Measurements from ENCODE around the gene DLG2. TPM values are rescaled to one million over a fixed set of nuclear protein-coding genes. Genes with fewer than 3 reads are reported as not detected.

Gene DLG2
- total and polyA plus RNA-seq, 2 of the 8 experiments (the other 6 are each of a cell fraction or from before 2014, with no cell fraction given), result 1.7 to 14.3 TPM

- no peaks in the 10 kb centered on the region for H3K79me2 ChIP-seq (ENCODE audit: control insufficient read depth in 1 of 2, insufficient read depth in 2 of 2, low read length in 2 of 2)
- no peak overlapping the region for H2AFZ ChIP-seq (ENCODE audit: low read length)
- H4K8ac ChIP-seq (ENCODE audit: extremely low read depth, insufficient read depth, low read length), result no peak overlapping the region
- H3K23me2 ChIP-seq (ENCODE audit: low read depth, low read length), result no peaks in the 10 kb centered on the region
- FAIRE-seq (no peak), DNase-seq (ENCODE audit: low read depth in 1 of 2, low spot score in 2 of 2) (no peak)
- no peak overlapping the region for H3K27ac ChIP-seq (ENCODE audit: low read depth, low read length)
- no peaks in the 10 kb centered on the region for H3K4me1 ChIP-seq (replicated peaks in 1 of 4; ENCODE audit: control insufficient read depth in 3 of 4, insufficient read depth in 4 of 4, low read length in 3 of 4)
- H2AK5ac ChIP-seq (ENCODE audit: low read depth, low read length), result no peak overlapping the region
- no peaks in the 10 kb centered on the region for H3K9me3 ChIP-seq (ENCODE audit: insufficient read depth in 2 of 2, low read depth in 1 of 2, low read length in 1 of 2)
- no peaks in the 10 kb centered on the region for H3K36me3 ChIP-seq (ENCODE audit: control insufficient read depth in 2 of 4, insufficient read depth in 4 of 4, low read length in 3 of 4)
- ChIA-PET POLR2A (ENCODE audit: partially characterized antibody) (no interaction called here), CTCF (ENCODE audit: partially characterized antibody) (interaction anchor here (0.6 to 1.5 kb wide), 2 partner anchors 241 to 279 kb away, joined by 3 to 6 read pairs; no protein-coding TSS in a partner anchor)
- no peak overlapping the region for H3K14ac ChIP-seq (ENCODE audit: insufficient read length)
- 78% methylated on average over 5 of the region's 5 CpGs; no CpG with 5 or more reads in 1 of the 2 experiments for WGBS, 2 experiments (ENCODE audit: extremely low coverage in 1 of 2, insufficient coverage in 1 of 2, insufficient read length in 1 of 2, insufficient replicate concordance in 2 of 2, low coverage in 1 of 2, low lambda C conversion rate in 2 of 2, missing lambda C conversion rate in 1 of 2)
- H2BK12ac ChIP-seq (ENCODE audit: low read depth, low read length), result no peak overlapping the region
- no peak overlapping the region for H2BK20ac ChIP-seq (ENCODE audit: low read length)
- H4K5ac ChIP-seq (ENCODE audit: insufficient read length, low read depth, low read length), result no peak overlapping the region
- H3K4me3 ChIP-seq (ENCODE audit: extremely low read depth in 1 of 4, insufficient read depth in 2 of 4, low read depth in 3 of 4, low read length in 4 of 4), result no peak overlapping the region
- no peak overlapping the region for H3K4me2 ChIP-seq (ENCODE audit: insufficient read depth in 1 of 2, low read depth in 2 of 2, low read length in 2 of 2)
- no peak overlapping the region for H3K56ac ChIP-seq (replicated peaks; ENCODE audit: insufficient read length, low read depth, low read length)
- no peak overlapping the region for H3K9ac ChIP-seq (replicated peaks in 1 of 4; ENCODE audit: extremely low read depth in 1 of 4, low read depth in 3 of 4, low read length in 3 of 4)
- no peaks in the 10 kb centered on the region for H4K20me1 ChIP-seq (replicated peaks in 1 of 2; ENCODE audit: control insufficient read depth in 1 of 2, insufficient read depth in 2 of 2, low read length in 2 of 2)
- no peak overlapping the region for H2BK15ac ChIP-seq (ENCODE audit: low read length)
- H3K23ac ChIP-seq (ENCODE audit: insufficient read length), result no peak overlapping the region
- H2BK120ac ChIP-seq (replicated peaks; ENCODE audit: low read depth, low read length), result no peak overlapping the region
- H3K18ac ChIP-seq (ENCODE audit: extremely low read depth, low read length), result no peak overlapping the region
- no peaks in the 10 kb centered on the region for H3K27me3 ChIP-seq (replicated peaks in 1 of 4; ENCODE audit: control insufficient read depth in 3 of 4, extremely low read depth in 1 of 4, insufficient read depth in 3 of 4, low read length in 3 of 4)
- H2BK5ac ChIP-seq (ENCODE audit: low read depth, low read length), result no peak overlapping the region
- H3K79me1 ChIP-seq (ENCODE audit: low read depth, low read length), result no peaks in the 10 kb centered on the region
- H3K4ac ChIP-seq (replicated peaks; ENCODE audit: insufficient read length, low read depth, low read length), result no peak overlapping the region
- H4K91ac ChIP-seq (replicated peaks; ENCODE audit: insufficient read length, low read length), result no peak overlapping the region
- TF ChIP-seq EP300 (IDR thresholded peaks at IDR 0.05; ENCODE audit: borderline replicate concordance in 1 of 2, low read depth in 2 of 2, low read length in 2 of 2) (no peak), POLR2A (IDR thresholded peaks at IDR 0.05; ENCODE audit: control extremely low read depth in 1 of 2, low read depth in 2 of 2, low read length in 2 of 2) (no peak), RXRA (IDR thresholded peaks at IDR 0.05; ENCODE audit: insufficient read depth, low read depth, low read length) (no peak), ZNF274 (IDR thresholded peaks at IDR 0.05; ENCODE audit: borderline replicate concordance, extremely low read depth, low read length) (no peak), CEBPB (IDR thresholded peaks at IDR 0.05; ENCODE audit: low read depth, low read length) (no peak), RAD21 (IDR thresholded peaks at IDR 0.05 in 1 of 2, conservative IDR thresholded peaks at IDR 0.05 in 1 of 2; ENCODE audit: low read depth in 2 of 2, low read length in 2 of 2) (no peak), TAF7 (optimal IDR thresholded peaks at IDR 0.05; ENCODE audit: borderline replicate concordance, low read depth, low read length) (no peak), JUN (IDR thresholded peaks at IDR 0.05; ENCODE audit: low read depth, low read length) (no peak), ASH2L (IDR thresholded peaks at IDR 0.05; ENCODE audit: low read length) (no peak), SAP30 (IDR thresholded peaks at IDR 0.05; ENCODE audit: insufficient read depth, insufficient replicate concordance, low read length) (no peak), RBBP5 (IDR thresholded peaks at IDR 0.05; ENCODE audit: borderline replicate concordance, low read depth, low read length) (no peak)
These were observed 2090.0 kb downstream of the DLG2 start for GRCh38 chr11:83537131-83537610.
